ENCODE measurements around the gene ATP6V1G2. TPM values are rescaled to one million over a fixed set of nuclear protein-coding genes. Genes with fewer than 3 reads are reported as not detected.

The ATP6V1G2 gene
- total and polyA plus RNA-seq, 8 donors, result 0.16 to 2.1 (median 0.50) TPM

DNA sequence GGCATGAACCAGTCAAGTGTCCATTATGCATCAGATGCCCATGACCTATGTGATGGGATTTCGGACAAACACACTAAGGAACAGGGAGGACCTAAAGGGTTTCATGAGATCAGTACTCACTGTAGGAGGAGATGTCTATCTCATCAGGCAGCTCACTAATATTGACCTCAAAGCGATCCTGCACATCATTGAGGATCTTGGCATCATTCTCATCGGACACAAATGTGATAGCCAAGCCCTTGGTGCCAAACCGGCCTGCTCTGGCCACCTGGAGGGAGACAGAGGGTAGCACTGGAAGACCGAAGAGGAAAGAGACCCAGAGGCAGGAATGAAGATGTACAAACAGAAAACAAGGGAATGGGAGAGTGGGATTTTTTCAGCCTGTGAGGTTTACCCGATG is 15.7 kb downstream of the ATP6V1G2 start:
- H3K9me3 ChIP-seq, result no peaks in the 10 kb centered on the region
- WGBS, 2 donors, result 62 to 68% methylated on average over 6 of the region's 6 CpGs
- FAIRE-seq, result no peak
- H3K27me3 ChIP-seq, result no peaks in the 10 kb centered on the region
- DNase-seq, result no peak
- peaks cover 0 to 10% (median 10%) of the 10 kb centered on the region in 3 donors for H3K4me1 ChIP-seq
- TF ChIP-seq, protein P1, sequence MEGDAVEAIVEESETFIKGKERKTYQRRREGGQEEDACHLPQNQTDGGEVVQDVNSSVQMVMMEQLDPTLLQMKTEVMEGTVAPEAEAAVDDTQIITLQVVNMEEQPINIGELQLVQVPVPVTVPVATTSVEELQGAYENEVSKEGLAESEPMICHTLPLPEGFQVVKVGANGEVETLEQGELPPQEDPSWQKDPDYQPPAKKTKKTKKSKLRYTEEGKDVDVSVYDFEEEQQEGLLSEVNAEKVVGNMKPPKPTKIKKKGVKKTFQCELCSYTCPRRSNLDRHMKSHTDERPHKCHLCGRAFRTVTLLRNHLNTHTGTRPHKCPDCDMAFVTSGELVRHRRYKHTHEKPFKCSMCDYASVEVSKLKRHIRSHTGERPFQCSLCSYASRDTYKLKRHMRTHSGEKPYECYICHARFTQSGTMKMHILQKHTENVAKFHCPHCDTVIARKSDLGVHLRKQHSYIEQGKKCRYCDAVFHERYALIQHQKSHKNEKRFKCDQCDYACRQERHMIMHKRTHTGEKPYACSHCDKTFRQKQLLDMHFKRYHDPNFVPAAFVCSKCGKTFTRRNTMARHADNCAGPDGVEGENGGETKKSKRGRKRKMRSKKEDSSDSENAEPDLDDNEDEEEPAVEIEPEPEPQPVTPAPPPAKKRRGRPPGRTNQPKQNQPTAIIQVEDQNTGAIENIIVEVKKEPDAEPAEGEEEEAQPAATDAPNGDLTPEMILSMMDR (IDR thresholded peaks at IDR 0.05), result no peak
- intact Hi-C loops (cut with DNase I), result no loop called here
- H3K36me3 ChIP-seq, result peaks cover 11 to 57% (median 39%) of the 10 kb centered on the region in 3 donors
- no peak for ATAC-seq
- H3K4me3 ChIP-seq, result no peak overlapping the region
- H3K27ac ChIP-seq, result no peak overlapping the region

DNA sequence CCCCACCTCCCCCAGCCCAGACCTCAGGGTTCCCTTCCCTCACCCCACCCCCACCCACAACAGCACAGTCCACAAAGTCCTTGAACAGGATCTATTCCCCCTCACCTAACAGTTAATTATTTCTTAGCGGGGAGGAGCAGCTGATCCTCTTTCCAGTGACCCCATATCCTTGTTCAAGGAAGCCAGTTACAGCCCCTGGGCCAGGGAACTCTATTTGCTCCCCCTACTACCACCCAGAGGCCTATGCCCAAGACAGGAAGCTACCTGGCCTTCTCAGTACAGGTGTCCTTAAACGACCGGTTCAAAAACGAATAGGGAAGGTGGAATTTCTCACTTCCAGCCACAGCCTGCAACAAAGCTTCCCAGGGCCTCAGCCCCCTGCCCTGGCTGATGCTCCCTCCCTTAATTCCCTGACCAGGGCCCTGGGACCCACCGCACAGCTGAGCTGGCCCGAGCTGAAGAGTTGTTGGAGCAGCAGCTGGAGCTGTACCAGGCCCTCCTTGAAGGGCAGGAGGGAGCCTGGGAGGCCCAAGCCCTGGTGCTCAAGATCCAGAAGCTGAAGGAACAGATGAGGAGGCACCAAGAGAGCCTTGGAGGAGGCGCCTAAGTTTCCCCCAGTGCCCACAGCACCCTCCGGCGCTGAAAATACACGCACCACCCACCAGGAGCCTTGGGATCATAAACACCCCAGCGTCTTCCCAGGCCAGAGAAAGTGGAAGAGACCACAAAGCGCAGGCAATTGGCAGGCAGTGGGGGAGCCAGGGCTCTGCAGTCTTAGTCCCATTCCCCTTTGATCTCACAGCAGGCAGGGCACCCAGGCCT is 16.9 kb downstream of the ATP6V1G2 start:
- ATAC-seq (peak; percentile 14 to 57 (median 34)), DNase-seq (no peak), FAIRE-seq (no peak)
- H3K9me3 ChIP-seq, result no peaks in the 10 kb centered on the region
- H3K4me3 ChIP-seq, result no peak overlapping the region
- TF ChIP-seq, protein P1 (IDR thresholded peaks at IDR 0.05), result no peak
- WGBS, 2 donors, result 32 to 38% methylated on average over 12 of the region's 12 CpGs
- H3K4me1 ChIP-seq, result peaks cover 0 to 10% (median 10%) of the 10 kb centered on the region in 3 donors
- intact Hi-C loops (cut with DNase I), result no loop called here
- H3K27ac ChIP-seq, result peak overlapping the region in 1 of 4 donors; percentile 22
- peaks cover 0 to 45% (median 29%) of the 10 kb centered on the region in 3 donors for H3K36me3 ChIP-seq
- H3K27me3 ChIP-seq, result no peaks in the 10 kb centered on the region

DNA sequence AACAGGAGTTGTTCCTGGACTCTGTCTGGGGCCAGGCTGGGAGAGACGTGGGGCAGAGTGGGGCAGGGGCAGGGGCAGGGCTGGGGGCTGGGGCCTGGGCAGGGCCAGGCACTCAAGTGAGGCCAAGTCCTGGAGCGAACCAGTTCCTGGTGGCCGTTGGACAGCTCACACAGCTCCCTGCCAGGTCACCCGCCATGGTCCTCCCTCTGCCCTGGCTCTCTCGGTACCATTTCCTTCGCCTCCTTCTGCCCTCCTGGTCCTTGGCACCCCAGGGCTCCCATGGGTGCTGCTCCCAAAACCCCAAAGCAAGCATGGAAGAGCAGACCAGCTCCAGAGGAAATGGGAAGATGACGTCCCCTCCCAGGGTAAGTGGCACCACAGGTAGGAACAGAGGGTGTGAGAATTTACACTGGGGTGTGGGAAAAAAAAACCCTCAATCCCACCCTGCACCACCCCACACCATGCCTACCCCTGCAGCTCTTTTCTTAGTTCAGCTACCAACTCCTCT is 17.5 kb downstream of the ATP6V1G2 start, which contains the start of gene MCCD1:
TSS of gene MCCD1 (plus strand) at position 142 of the 508 bp plus-strand sequence. CDS start at position 195, 53 bp downstream.
- Histone ChIP-seq H3K4me3 (no peak within 1 kb of the TSS), H3K9me3 (no peaks in the 10 kb centered on the region), H3K27ac (peak within 1 kb of the TSS in 1 of 4 donors; percentile 22), H3K4me1 (peaks cover 0 to 10% (median 10%) of the 10 kb centered on the region in 3 donors), H3K27me3 (no peaks in the 10 kb centered on the region), H3K36me3 (peaks cover 0 to 39% (median 22%) of the 10 kb centered on the region in 3 donors)
- intact Hi-C loops (cut with DNase I), result no loop called here
- TF ChIP-seq, protein P1 (IDR thresholded peaks at IDR 0.05), result no peak
- no peak for FAIRE-seq
- peak in 2 of 6 donors; percentile 28 to 62 for DNase-seq
- ATAC-seq, result peak; percentile 20 to 56 (median 39)
- 62 to 67% methylated on average over 7 of the region's 7 CpGs for WGBS, 2 donors

DNA sequence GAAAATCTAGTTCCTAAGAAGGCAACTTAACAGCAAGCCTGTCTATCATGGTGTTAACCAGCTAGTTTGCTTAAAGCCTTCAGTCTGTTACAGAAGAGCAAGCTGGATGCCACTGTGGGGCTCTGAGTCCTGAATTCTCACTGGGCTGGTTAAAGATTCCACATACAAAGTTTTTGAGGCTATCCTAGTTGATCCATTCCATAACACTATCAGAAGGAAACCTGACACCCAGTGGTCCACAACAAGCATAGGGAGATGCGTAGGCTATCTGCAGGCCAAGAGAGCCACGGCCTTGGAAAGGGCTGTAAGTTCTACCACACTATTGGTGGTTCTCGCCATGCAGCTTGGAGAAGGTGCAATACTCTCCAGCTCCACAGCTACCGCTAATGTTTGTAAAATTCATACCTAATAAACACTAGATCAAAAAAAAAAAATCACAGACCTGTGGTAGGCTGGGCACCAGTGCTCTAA is 18.1 kb downstream of the ATP6V1G2 start:
- TF ChIP-seq, protein P1 (IDR thresholded peaks at IDR 0.05), result no peak
- ATAC-seq (peak in 2 of 4 donors; percentile 11 to 25), FAIRE-seq (no peak), DNase-seq (no peak)
- Histone ChIP-seq H3K9me3 (no peaks in the 10 kb centered on the region), H3K27me3 (no peaks in the 10 kb centered on the region), H3K27ac (no peak overlapping the region), H3K4me1 (peaks cover 0 to 10% (median 10%) of the 10 kb centered on the region in 3 donors), H3K4me3 (no peak overlapping the region), H3K36me3 (peaks cover 0 to 33% (median 17%) of the 10 kb centered on the region in 3 donors)
- WGBS, 2 donors, result 73 to 77% methylated on average over 4 of the region's 4 CpGs
- intact Hi-C loops (cut with DNase I), result no loop called here

Data from pancreas (tissue), 10 donors.